Prostate gland (tissue), 2 donors: ENCODE measurements around the gene IFNL2.
"Not testable (repeated sequence)": the region's sequence is repeated elsewhere in the genome, so short reads cannot be mapped to it uniquely, and the experiment has no call there.

ENCODE experiments used
- POLR2A ChIP-seq: fragments of 450-650 bp; IDR thresholded peaks from one replicate; pipeline ENCODE4 v1.6.1; 2016; ENCODE audit warnings: antibody characterized with exemption, mild to moderate bottlenecking
- POLR2AphosphoS5 ChIP-seq: sonication (generic); formaldehyde crosslinking; IDR thresholded peaks from one replicate; pipeline ENCODE4 v1.6.1; 2017; ENCODE audit warnings: antibody characterized with exemption
- TF ChIP-seq, protein P1 (sequence below), 4 experiments: fragments of 200-600 bp in 2 of 4; fragments of 450-650 bp in 2 of 4; sonication (generic) in 2 of 4; IDR thresholded peaks; 1 replicate in 3 of 4; 2 replicates in 1 of 4; pipeline ENCODE4 v1.5.1; 2016 to 2019; ENCODE audit warnings: antibody characterized with exemption in 4 of 4, mild to moderate bottlenecking in 2 of 4, moderate library complexity in 2 of 4

DNA sequence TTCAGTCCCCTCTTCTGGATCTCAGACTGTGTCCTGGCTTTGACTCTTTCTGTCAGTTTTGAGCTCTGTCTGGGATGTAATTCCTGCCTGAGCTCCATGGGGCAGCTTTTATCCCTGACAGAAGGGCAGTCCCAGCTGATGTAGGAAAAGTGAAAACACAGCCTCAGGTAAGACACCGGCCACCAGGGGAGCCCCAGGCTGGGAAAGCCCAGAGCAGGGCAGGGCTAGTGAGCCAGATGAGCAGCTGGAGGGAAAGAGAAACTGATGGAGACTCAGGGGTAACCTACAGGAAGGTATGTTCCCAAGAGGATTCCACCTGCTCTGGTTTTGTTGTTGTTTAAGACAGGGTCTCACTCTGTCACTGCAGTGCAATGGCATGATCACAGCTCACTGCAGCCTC lies 23.0 kb upstream of the IFNL2 start:
- TF ChIP-seq, protein P1, sequence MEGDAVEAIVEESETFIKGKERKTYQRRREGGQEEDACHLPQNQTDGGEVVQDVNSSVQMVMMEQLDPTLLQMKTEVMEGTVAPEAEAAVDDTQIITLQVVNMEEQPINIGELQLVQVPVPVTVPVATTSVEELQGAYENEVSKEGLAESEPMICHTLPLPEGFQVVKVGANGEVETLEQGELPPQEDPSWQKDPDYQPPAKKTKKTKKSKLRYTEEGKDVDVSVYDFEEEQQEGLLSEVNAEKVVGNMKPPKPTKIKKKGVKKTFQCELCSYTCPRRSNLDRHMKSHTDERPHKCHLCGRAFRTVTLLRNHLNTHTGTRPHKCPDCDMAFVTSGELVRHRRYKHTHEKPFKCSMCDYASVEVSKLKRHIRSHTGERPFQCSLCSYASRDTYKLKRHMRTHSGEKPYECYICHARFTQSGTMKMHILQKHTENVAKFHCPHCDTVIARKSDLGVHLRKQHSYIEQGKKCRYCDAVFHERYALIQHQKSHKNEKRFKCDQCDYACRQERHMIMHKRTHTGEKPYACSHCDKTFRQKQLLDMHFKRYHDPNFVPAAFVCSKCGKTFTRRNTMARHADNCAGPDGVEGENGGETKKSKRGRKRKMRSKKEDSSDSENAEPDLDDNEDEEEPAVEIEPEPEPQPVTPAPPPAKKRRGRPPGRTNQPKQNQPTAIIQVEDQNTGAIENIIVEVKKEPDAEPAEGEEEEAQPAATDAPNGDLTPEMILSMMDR (IDR thresholded peaks at IDR 0.05), result not testable (repeated sequence)
- not testable (repeated sequence) for TF ChIP-seq POLR2A, POLR2AphosphoS5
